Stimulated activated CD4-positive, alpha-beta T cell treated with anti-CD3 and anti-CD28 coated beads, Interleukin-15, amount 100 ng/mL, for 24 hours (primary cell): Measurements from ENCODE around the gene PIGX.

Experiments
- DNase-seq: peaks from one replicate; pipeline ENCODE4 v3.0.0-alpha.2; 2020

The PIGX gene

DNA sequence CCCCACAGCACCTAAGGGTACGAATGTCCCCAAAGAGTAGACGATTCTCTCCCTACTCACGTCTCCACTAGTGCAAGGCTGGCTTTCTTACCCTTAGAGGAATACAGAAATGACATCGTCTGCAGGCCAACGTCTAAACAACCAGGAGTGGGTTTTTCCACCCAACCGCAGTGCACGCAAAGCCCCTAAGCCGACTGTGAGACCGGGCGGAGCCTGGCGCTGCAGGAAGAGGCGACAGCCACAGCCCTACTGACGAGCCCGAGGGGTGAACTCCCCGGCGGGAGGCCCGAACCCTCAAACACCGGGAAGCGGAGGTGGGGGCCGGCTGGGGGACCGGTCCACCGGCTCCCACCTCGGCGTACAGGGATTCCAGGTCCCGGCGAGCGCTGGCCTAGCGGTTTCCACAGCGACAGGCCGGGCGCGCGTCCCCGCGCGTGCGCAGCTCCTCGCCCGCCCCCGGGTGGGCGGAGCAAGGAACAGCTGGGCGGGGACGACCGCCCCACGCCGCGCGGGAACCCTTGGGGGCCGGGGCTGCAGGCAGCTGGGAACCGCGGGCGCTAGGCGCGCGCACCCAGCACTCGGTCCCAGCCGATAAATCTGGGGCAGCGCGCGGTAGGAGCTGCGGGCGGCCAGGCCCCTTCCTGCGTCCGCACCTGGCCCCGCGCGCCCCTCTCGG, at the start of gene PIGX, which contains the start of gene CEP19:
TSS of gene PIGX (plus strand) at position 540 of the 676 bp plus-strand sequence.
TSS of gene CEP19 (minus strand) at position 413 of the 676 bp plus-strand sequence. CDS start 3,593 bp downstream, outside the sequence.
- peak; percentile 90 for DNase-seq

- DNase-seq, result no peak
Measured at GRCh38 chr3:196662711-196663571, 49.2 kb upstream of the PIGX start.

- no peak for DNase-seq
Measured at GRCh38 chr3:196666001-196666867, 45.9 kb upstream of the PIGX start.

GRCh38 chr3:196667056-196667825, 44.9 kb upstream of the PIGX start:
- DNase-seq, result no peak

DNA sequence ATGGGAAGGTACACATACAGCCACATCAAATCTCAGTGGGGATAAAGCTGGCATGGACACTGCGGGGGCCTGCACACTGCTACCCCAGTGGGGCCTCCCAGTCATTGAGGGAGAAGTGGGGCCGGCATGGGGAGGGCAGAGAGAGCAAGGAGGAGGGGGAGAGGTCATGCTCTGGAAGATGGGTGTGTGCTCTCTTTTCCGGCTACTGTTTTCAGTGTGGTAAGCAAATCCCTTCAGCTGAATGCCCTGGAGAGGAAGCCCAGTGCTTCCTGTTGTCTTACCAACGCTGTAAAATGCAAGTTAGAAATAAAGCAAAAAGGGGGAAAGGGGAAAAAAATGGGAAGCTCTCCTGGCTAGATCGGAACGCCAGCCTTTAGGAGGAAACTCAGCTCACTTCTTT, 41.8 kb upstream of the PIGX start:
- DNase-seq, result no peak

DNA sequence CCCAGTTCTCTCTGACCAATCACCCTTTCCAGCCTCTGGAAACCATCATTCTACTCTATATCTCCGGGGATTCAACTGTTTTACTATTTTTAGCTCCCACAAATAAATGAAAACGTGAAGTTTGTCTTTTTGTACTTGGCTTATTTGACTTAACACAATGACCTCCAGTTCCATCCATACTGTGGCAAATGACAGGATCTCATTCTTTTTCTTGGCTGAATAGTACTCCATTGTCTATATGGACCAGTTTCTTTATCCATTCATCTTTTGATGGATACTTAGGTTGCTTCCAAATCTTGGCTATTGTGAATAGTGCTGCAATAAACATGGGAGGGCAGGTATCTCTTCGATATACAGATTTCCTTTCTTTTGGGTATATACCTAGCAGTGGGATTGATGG, 38.5 kb upstream of the PIGX start:
- no peak for DNase-seq

DNA sequence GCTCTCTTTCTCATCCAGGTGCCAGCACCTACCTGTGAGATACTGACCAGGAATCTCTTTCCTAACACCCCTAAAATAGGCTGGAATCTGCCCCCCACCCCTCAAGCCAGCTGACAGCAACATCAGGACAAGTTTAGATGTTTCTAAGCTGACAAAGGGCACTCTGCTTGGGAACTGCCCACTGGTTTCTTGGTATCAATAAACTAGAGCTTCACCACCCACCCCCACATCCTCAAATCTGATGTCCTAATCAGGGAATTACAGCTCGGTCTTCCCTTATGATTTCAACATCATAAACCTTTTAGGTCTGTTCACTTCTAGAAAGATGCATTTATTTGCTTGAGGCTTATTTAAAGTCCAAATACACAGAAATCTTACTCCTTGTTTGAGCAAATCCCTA, 34.8 kb upstream of the PIGX start:
- no peak for DNase-seq

- DNase-seq, result no peak
Measured at GRCh38 chr3:196677931-196678330, 34.2 kb upstream of the PIGX start.

- DNase-seq, result peak; percentile 74
Measured at GRCh38 chr3:196684548-196685407, 27.4 kb upstream of the PIGX start.

GRCh38 chr3:196686436-196686835, 25.7 kb upstream of the PIGX start:
- DNase-seq, result no peak

GRCh38 chr3:196688349-196688748, 23.8 kb upstream of the PIGX start:
- DNase-seq, result no peak

- no peak for DNase-seq
Measured at GRCh38 chr3:196689941-196690660, 22.1 kb upstream of the PIGX start.

DNA sequence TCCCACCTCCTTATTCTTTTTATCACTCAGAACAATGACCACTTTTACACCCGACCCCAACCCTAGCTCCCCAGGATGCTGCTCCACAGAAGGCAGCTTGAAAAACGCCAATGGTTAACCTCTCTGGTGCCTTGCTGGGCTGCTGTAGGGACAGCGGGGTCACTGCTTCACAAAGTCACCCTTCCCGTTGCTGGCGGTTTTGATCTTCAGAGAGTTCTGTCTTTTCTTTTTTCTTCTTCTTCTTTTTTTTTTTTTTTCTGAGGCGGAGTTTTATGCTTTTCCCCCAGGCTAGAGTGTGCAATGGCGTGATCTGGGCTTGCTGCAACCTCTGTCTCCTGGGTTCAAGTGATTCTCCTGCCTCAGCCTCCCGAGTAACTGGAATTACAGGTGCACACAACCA, 20.8 kb upstream of the PIGX start:
- DNase-seq, result no peak

DNA sequence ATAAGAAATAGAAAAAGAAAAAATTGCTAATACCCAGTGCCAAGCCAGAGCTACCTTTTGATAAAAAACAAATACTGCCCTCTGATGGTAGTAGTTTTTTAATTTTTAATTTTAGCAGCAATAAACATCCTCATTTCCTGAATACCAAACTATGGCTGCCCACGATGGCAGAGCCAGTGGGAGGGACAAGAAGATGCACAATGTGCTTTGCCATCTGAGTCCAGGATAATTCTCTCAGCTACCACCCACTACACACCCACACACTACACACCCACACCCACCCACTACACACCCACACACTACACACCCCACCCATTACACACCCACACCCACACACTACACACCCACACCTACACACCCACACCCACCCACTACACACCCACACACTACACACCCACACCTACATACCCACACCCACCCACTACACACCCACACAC, 18.0 kb upstream of the PIGX start:
- peak; percentile 16 for DNase-seq

DNA sequence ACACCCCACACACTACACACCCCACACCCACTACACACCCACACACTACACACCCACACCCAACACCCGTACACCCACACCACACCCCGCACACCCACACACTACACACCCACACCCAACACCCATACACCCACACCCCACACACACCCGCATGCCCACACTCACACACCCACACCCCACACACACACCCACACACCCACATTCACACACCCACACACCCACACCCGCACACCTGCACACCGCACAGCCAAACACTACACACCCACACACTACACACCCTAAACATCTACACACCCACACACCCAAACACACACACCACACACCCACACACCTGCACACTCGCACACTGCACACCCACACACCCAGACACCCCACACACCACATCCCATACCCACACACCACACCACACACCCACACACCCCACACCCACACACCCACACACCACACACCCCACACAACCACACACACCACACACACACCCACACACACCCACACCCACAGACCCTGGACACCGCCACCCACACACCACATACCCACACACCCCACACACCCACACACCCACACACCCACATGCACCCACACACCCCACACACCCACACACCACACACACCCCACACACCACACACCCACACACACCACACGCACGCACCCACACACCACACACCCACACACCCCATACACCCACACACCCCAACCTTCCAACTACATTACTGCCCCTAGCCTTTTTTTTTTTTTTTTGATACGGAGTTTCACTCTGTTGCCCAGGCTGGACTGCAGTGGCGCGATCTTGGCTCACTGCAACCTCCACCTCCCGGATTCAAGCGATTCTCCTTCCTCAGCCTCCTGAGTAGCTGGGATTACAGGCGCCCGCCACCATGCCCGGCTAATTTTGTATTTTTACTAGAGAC, 17.0 kb upstream of the PIGX start:
- DNase-seq, result peak; percentile 33

- no peak for DNase-seq
Measured at GRCh38 chr3:196695849-196696226, 16.3 kb upstream of the PIGX start.

- DNase-seq, result no peak
Measured at GRCh38 chr3:196697270-196697669, 14.9 kb upstream of the PIGX start.

- no peak for DNase-seq
Measured at GRCh38 chr3:196699749-196700148, 12.4 kb upstream of the PIGX start.

GRCh38 chr3:196700801-196701200, 11.4 kb upstream of the PIGX start:
- DNase-seq, result no peak

- DNase-seq, result no peak
Measured at GRCh38 chr3:196706327-196706726, 5.8 kb upstream of the PIGX start.
